ENCODE data around the gene ADAM15.

DNA sequence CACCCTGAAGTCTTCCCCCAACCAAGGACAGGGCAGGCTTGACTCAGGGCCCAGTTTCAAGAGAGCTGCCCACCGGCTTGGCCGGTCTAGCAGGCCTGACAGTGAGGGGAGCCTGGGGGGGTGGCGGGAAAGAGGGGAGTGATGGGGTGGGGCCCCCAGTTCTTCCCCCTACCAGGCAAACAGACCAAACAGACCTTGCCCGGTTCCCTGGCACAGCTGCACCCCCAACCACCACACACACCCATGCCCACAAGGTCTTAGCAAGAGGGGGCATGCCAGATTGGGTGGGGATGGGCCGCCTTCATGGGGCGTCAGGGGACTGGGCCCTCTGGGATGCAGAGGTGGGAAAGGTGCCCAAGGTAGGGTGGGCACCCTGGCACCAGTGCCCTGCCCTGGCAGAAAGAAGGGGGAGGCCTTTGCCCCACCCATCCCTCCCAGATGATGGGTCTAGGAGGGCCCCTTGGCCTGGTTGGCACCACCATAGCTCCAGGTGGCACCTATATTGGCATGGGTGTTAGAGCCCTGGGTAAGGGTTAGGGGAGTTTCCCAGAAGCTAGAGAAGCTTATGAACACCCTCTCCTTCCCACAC, 39.6 kb upstream of the ADAM15 start:
- TF ChIP-seq, protein P1, sequence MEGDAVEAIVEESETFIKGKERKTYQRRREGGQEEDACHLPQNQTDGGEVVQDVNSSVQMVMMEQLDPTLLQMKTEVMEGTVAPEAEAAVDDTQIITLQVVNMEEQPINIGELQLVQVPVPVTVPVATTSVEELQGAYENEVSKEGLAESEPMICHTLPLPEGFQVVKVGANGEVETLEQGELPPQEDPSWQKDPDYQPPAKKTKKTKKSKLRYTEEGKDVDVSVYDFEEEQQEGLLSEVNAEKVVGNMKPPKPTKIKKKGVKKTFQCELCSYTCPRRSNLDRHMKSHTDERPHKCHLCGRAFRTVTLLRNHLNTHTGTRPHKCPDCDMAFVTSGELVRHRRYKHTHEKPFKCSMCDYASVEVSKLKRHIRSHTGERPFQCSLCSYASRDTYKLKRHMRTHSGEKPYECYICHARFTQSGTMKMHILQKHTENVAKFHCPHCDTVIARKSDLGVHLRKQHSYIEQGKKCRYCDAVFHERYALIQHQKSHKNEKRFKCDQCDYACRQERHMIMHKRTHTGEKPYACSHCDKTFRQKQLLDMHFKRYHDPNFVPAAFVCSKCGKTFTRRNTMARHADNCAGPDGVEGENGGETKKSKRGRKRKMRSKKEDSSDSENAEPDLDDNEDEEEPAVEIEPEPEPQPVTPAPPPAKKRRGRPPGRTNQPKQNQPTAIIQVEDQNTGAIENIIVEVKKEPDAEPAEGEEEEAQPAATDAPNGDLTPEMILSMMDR (conservative IDR thresholded peaks at IDR 0.05; ENCODE audit: low read depth, low read length), result no peak
- no peak for TF ChIP-seq EZH2 (IDR thresholded peaks at IDR 0.05; ENCODE audit: borderline replicate concordance, low read depth, low read length, poor library complexity, severe bottlenecking)
